Natural killer cell treated with Interleukin-12 subunit alpha and Interleukin-12 subunit beta and Interleukin-15 and Interleukin-18, amount 100 ng/mL, for 72 hours (primary cell): Measurements from ENCODE around the gene SRRM4. TPM values are rescaled to one million over a fixed set of nuclear protein-coding genes. Genes with fewer than 3 reads are reported as not detected.

Source experiments
- ATAC-seq, 2 donors: fragments of 150-1000 bp; cut with Tn5 transposase in 1 of 2; sonication (Bioruptor Pico), chemical (Tn5 transposase) in 1 of 2; 2 replicates each; pipeline ENCODE4 v1.10.0; 2021
- DNase-seq: peaks from one replicate; pipeline ENCODE4 v3.0.0; 2022; ENCODE audit warnings: low spot score
- H3K27ac Mint-ChIP-seq, 2 donors: 1 replicate in 1 of 2; 2 replicates in 1 of 2; pipeline ENCODE4 v1.8.0; 2022; ENCODE audit warnings: mixed read lengths in 2 of 2, mild to moderate bottlenecking in 1 of 2, moderate library complexity in 1 of 2
- H3K27me3 Mint-ChIP-seq, 2 donors: 1 replicate in 1 of 2; 2 replicates in 1 of 2; pipeline ENCODE4 v1.8.0; 2022; ENCODE audit warnings: mixed read lengths in 2 of 2
- H3K36me3 Mint-ChIP-seq: one replicate; pipeline ENCODE4 v1.8.0; 2022; ENCODE audit warnings: mixed read lengths
- H3K4me1 Mint-ChIP-seq, 2 donors: 1 replicate in 1 of 2; 2 replicates in 1 of 2; pipeline ENCODE4 v1.8.0; 2022; ENCODE audit warnings: low read depth in 2 of 2, mixed read lengths in 2 of 2, mild to moderate bottlenecking in 1 of 2
- H3K4me3 Mint-ChIP-seq: one replicate; pipeline ENCODE4 v1.8.0; 2022; ENCODE audit warnings: mixed read lengths
- H3K9me3 Mint-ChIP-seq: 2 replicates; pipeline ENCODE4 v1.8.0; 2022; ENCODE audit warnings: mixed read lengths
- total RNA-seq, 2 donors: library from RNA; stranded (reverse); gene quantifications; one replicate each; pipeline ENCODE4 v1.2.3, GENCODE V29; 2022

The SRRM4 gene
- total RNA-seq, 2 donors from 2014 or later, result not detected

DNA sequence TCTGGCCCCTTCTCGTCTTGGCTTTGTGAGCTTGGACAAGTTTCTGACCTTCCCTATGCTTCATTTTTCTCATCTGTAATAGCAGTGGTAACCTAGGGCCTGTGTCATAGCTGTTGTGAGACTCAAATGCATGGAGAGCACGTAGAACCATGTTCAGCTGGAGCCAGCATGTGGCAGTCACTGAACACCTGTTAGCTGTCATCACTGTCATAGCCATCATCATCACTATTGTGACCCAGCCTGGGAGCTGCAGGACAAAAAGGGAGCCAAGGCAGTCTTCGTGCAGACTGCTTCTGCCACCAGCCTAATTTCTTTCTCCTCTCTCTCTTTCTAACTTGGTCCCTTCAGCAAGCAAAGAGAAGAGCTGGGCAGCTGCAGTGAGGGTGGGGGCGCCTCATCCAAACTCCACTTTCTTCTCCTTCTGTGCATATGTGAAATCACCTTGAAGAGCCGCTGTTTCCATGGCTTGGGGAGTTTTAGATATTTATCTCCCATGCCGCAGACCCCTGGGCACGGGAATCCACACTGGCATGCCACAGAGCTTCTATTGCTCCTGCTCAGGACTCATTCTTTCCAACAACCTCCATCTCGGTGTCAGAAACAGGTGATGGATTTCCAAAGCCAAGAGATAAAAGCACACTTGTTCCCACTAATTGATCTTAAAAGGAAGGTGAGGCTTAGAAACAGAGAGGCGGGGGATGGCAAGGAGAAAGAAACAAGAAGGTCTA is 87.0 kb downstream of the SRRM4 start:
- no peak overlapping the region for H3K27ac Mint-ChIP-seq
- H3K4me1 Mint-ChIP-seq, result no peaks in the 10 kb centered on the region
- H3K4me3 Mint-ChIP-seq, result no peak overlapping the region

DNA sequence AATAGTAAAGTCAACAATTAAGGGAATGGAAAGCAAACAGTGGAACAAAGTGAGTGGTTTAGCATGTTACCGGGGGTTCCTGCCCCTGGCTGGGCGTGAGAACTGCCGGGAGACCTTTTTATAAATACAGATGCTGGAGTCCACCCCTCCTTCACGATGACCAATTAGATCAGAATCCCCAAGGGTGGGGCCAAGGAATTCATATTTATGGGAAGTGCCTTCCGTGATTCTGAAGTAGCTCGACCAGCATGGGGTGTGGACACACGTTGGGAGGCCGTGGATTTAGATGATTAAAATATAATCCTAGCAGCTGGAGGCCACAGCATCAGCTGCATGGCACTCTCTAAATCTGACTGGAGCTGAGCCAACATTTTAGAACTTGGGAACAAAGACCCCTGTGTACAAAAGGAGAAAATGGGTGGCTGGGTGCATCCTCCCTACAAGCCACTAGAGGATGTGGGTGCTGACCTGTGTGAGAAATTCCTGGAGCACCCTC is 87.9 kb downstream of the SRRM4 start:
- peaks cover 4% of the 10 kb centered on the region for H3K9me3 Mint-ChIP-seq
- H3K27me3 Mint-ChIP-seq, result peaks cover 2 to 5% of the 10 kb centered on the region in 2 donors
- no peaks in the 10 kb centered on the region for H3K4me1 Mint-ChIP-seq
- H3K27ac Mint-ChIP-seq, result no peak overlapping the region
- DNase-seq, result no peak
- no peaks in the 10 kb centered on the region for H3K36me3 Mint-ChIP-seq
- ATAC-seq, result no peak
- H3K4me3 Mint-ChIP-seq, result no peak overlapping the region

More for the DNA sequence above, 87.0 kb downstream of the SRRM4 start:
- no peak for DNase-seq
- ATAC-seq, result no peak
- Mint-ChIP-seq H3K9me3 (peaks cover 4% of the 10 kb centered on the region), H3K36me3 (no peaks in the 10 kb centered on the region), H3K27me3 (peaks cover 2 to 5% of the 10 kb centered on the region in 2 donors)

DNA sequence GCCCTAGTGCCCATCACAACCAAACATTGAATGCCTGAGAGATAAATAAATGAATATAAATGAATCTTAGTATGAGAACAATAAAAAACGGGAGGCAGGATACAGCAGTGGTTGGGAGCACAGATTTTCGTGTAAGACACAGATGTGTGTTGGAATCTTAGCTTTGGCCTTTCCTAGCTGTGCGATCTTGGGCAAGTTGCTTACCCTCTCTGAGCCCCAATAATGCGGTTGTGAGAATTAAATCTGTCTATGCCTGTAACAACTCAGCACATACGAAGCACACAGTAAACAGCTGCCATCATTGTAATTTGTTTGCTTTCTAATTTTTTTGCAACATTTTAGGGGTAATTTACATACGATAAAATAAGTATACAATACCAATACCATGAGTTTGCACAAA is 89.8 kb downstream of the SRRM4 start:
- no peak for ATAC-seq
- no peaks in the 10 kb centered on the region for H3K36me3 Mint-ChIP-seq
- peaks cover 2 to 5% of the 10 kb centered on the region in 2 donors for H3K27me3 Mint-ChIP-seq
- no peak overlapping the region for H3K27ac Mint-ChIP-seq
- H3K4me3 Mint-ChIP-seq, result no peak overlapping the region
- H3K4me1 Mint-ChIP-seq, result no peaks in the 10 kb centered on the region
- no peak for DNase-seq
- H3K9me3 Mint-ChIP-seq, result peaks cover 4% of the 10 kb centered on the region

- H3K27ac Mint-ChIP-seq, result no peak overlapping the region
- no peaks in the 10 kb centered on the region for H3K36me3 Mint-ChIP-seq
- H3K9me3 Mint-ChIP-seq, result peaks cover 4% of the 10 kb centered on the region
- H3K4me1 Mint-ChIP-seq, result no peaks in the 10 kb centered on the region
- no peak for ATAC-seq
- no peak for DNase-seq
- H3K27me3 Mint-ChIP-seq, result peaks cover 2 to 5% of the 10 kb centered on the region in 2 donors
- H3K4me3 Mint-ChIP-seq, result no peak overlapping the region
Observed at GRCh38 chr12:119071638-119072231, 90.4 kb downstream of the SRRM4 start.

DNA sequence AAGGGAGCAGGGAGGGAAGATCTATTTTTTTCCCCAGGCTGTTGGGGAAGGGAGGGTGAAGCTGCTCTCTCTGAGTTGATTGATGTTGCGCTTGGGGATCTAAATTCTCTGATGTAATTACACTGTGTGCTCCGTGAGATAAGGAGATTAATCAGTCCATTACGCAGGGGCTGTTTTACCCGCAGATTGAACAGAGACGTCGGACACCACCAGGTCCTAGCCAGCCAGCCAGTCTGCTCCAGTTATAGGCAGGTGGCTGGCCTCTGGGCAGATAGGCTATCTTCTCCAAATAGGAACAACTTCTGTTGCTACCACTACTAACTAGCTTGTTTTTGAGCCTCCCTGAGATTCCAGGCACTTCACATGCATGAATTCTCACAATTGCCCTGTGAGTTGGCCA is 91.1 kb downstream of the SRRM4 start:
- no peaks in the 10 kb centered on the region for H3K9me3 Mint-ChIP-seq
- no peak for ATAC-seq
- H3K4me3 Mint-ChIP-seq, result no peak overlapping the region
- H3K27me3 Mint-ChIP-seq, result peaks cover 2 to 5% of the 10 kb centered on the region in 2 donors
- no peak for DNase-seq
- no peaks in the 10 kb centered on the region for H3K4me1 Mint-ChIP-seq
- no peak overlapping the region for H3K27ac Mint-ChIP-seq
- no peaks in the 10 kb centered on the region for H3K36me3 Mint-ChIP-seq

DNA sequence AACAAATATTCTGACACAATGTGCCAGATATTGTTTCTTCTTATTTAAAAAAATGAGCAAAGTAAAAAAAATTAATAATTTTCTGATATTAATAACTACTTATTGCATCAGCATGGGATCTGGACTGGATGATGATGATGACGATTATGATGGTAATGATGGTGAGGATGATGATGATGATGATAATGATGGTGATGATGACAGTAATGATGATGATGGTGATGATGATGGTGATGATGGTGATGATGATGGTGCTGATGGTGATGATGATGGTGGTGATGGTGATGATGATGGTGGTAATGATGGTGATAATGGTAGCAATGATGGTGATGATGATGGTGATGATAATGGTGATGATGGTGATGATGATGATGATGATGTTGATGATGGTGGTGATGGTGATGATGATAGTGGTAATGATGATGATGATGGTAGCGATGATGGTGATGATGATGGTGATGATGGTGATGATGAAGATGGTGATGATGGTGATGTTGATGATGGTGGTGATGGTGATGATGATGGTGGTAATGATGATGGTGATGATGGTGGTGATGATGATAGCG is 94.0 kb downstream of the SRRM4 start:
- no peak for DNase-seq
- Mint-ChIP-seq H3K27me3 (no peaks in the 10 kb centered on the region), H3K9me3 (no peaks in the 10 kb centered on the region), H3K36me3 (no peaks in the 10 kb centered on the region), H3K27ac (no peak overlapping the region), H3K4me1 (no peaks in the 10 kb centered on the region), H3K4me3 (no peak overlapping the region)
- ATAC-seq, result no peak

DNA sequence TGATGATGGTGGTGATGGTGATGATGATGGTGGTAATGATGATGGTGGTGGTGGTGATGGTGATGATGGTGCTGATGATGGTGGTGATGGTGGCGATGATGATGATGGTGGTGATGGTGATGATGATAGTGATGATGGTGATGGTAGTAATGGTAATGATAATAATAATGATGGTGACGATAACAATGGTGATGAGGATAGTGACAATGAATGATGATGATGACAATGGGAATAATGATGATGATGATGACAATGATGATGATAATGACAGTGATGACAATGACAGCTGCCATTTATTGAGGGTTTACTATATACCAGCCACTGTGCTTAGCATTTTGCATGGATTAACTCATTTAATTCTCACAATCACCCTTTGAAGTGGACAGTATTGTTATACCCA is 94.6 kb downstream of the SRRM4 start:
- Mint-ChIP-seq H3K4me3 (no peak overlapping the region), H3K9me3 (no peaks in the 10 kb centered on the region), H3K4me1 (no peaks in the 10 kb centered on the region), H3K27me3 (peaks cover 2 to 3% of the 10 kb centered on the region in 2 donors), H3K27ac (no peak overlapping the region), H3K36me3 (no peaks in the 10 kb centered on the region)
- no peak for DNase-seq
- no peak for ATAC-seq

- DNase-seq (no peak), ATAC-seq (no peak)
- H3K4me1 Mint-ChIP-seq, result no peaks in the 10 kb centered on the region
- H3K27ac Mint-ChIP-seq, result no peak overlapping the region
- H3K27me3 Mint-ChIP-seq, result peaks cover 4 to 24% of the 10 kb centered on the region in 2 donors
- no peak overlapping the region for H3K4me3 Mint-ChIP-seq
- no peaks in the 10 kb centered on the region for H3K9me3 Mint-ChIP-seq
- H3K36me3 Mint-ChIP-seq, result no peaks in the 10 kb centered on the region
Observed at GRCh38 chr12:119079530-119079929, 98.2 kb downstream of the SRRM4 start.

DNA sequence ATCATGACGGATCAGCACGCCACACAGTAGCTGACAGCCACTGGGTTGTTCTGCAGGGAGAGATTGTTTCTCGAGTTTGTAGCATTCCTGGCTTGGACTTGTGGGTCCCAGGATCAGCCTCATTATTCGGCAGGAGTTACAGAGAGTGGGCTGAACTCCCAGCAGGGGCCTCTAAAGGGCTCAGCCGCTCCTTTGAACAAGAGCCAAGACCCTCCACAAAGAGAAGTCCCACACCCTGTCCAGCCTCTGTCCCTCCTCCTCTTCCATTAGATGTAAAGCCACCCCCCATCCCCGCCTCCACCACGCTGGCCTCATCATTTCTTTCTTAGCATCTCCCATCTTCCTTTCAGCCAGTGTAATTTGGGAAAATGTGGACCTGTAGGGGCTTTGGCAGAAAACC is 100.7 kb downstream of the SRRM4 start:
- DNase-seq (no peak), ATAC-seq (no peak)
- Mint-ChIP-seq H3K27me3 (peaks cover 5 to 28% of the 10 kb centered on the region in 2 donors), H3K9me3 (no peaks in the 10 kb centered on the region), H3K36me3 (no peaks in the 10 kb centered on the region), H3K4me1 (no peaks in the 10 kb centered on the region), H3K27ac (no peak overlapping the region), H3K4me3 (no peak overlapping the region)

DNA sequence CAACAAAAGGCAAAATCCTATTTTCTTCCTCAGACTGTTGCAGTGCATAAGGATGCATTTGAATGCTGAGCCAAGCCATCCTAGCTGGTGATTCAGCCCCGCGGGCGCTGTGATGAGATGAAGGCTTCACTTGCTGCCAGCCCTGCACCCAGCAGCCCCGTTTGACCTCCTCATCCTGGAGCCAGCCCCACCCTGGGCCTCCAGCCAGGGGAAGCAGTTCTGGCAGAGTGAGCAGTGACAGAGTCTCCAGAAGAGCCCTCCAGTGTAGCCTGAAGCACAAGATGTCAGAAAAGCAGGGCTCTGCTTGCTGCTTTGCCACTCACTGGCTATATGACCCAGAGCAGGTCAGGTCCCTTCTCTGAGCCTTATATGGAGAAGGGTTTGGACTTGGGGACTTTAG is 101.2 kb downstream of the SRRM4 start:
- Mint-ChIP-seq H3K4me3 (no peak overlapping the region), H3K36me3 (no peaks in the 10 kb centered on the region), H3K27me3 (peaks cover 5 to 33% of the 10 kb centered on the region in 2 donors), H3K27ac (no peak overlapping the region), H3K4me1 (no peaks in the 10 kb centered on the region), H3K9me3 (no peaks in the 10 kb centered on the region)
- DNase-seq, result no peak
- ATAC-seq, result peak in 1 of 2 donors; percentile 15

DNA sequence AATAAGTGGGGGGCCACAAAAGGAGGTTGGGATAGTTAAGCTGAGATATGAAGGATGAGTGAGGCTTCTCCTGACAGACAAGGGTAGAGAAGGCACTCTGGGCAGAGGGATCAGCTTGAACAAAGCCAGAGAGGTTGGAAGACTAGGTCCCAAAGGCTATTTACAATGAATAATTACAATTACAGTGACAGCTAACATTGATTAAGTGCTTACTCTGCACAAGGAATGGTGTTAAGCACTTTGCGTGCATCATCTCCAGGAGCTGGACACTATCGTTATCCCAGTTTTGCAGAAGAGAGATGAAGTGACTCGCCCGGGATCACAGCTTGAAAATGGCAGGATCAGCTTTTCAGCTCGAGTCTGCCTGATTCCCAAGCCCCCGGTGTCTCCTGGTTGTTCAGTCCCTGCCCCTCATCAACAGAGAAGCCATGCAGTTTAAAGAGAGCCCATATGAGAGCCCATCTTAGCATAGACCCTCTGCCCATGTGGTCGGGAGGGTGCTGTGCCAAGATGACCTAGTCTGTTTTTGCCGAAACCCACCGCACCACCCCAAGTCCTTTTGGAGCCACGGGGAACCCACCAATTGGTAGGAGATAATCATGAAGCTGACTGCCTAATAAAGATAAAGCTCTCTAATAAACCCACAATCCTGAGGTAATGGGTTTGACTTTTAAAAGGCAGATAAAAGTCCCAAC is 107.5 kb downstream of the SRRM4 start:
- Mint-ChIP-seq H3K36me3 (no peaks in the 10 kb centered on the region), H3K27ac (no peak overlapping the region), H3K4me3 (no peak overlapping the region), H3K4me1 (no peaks in the 10 kb centered on the region), H3K27me3 (peaks cover 9 to 31% of the 10 kb centered on the region in 2 donors), H3K9me3 (no peaks in the 10 kb centered on the region)
- DNase-seq, result no peak
- no peak for ATAC-seq

- no peaks in the 10 kb centered on the region for H3K4me1 Mint-ChIP-seq
- H3K36me3 Mint-ChIP-seq, result no peaks in the 10 kb centered on the region
- H3K27ac Mint-ChIP-seq, result no peak overlapping the region
- DNase-seq (no peak), ATAC-seq (no peak)
- peaks cover 9 to 29% of the 10 kb centered on the region in 2 donors for H3K27me3 Mint-ChIP-seq
- no peak overlapping the region for H3K4me3 Mint-ChIP-seq
- H3K9me3 Mint-ChIP-seq, result no peaks in the 10 kb centered on the region
Observed at GRCh38 chr12:119089380-119090013, 108.2 kb downstream of the SRRM4 start.

- H3K27ac Mint-ChIP-seq, result no peak overlapping the region
- DNase-seq, result no peak
- no peak for ATAC-seq
- peaks cover 9 to 31% of the 10 kb centered on the region in 2 donors for H3K27me3 Mint-ChIP-seq
- H3K4me1 Mint-ChIP-seq, result no peaks in the 10 kb centered on the region
- H3K36me3 Mint-ChIP-seq, result no peaks in the 10 kb centered on the region
- H3K4me3 Mint-ChIP-seq, result no peak overlapping the region
- no peaks in the 10 kb centered on the region for H3K9me3 Mint-ChIP-seq
Observed at GRCh38 chr12:119090276-119090675, 108.9 kb downstream of the SRRM4 start.
